Activated naive CD8-positive, alpha-beta T cell treated with anti-CD3 and anti-CD28 coated beads for 36 hours (primary cell): ENCODE data around the gene DMAC2. TPM values are rescaled to one million over a fixed set of nuclear protein-coding genes. Genes with fewer than 3 reads are reported as not detected.
"Not testable (repeated sequence)": the region's sequence is repeated elsewhere in the genome, so short reads cannot be mapped to it uniquely, and the experiment has no call there.

Experiments
- DNase-seq: peaks from one replicate; pipeline ENCODE4 v3.0.0; 2021
- H3K27ac Mint-ChIP-seq: one replicate; pipeline ENCODE4 v1.8.0; 2022; ENCODE audit warnings: mild to moderate bottlenecking, moderate library complexity, mixed read lengths
- H3K27me3 Mint-ChIP-seq: one replicate; pipeline ENCODE4 v1.8.0; 2022; ENCODE audit warnings: mild to moderate bottlenecking, mixed read lengths
- H3K36me3 Mint-ChIP-seq: one replicate; pipeline ENCODE4 v1.8.0; 2021; ENCODE audit warnings: mild to moderate bottlenecking, mixed read lengths
- H3K4me1 Mint-ChIP-seq: one replicate; pipeline ENCODE4 v1.8.0; 2021; ENCODE audit warnings: mixed read lengths
- H3K4me3 Mint-ChIP-seq: one replicate; pipeline ENCODE4 v1.8.0; 2022; ENCODE audit warnings: mild to moderate bottlenecking, moderate library complexity, mixed read lengths
- H3K9me3 Mint-ChIP-seq: one replicate; pipeline ENCODE4 v1.8.0; 2022; ENCODE audit warnings: mixed read lengths
- total RNA-seq, 2 experiments: library from RNA; stranded (reverse); gene quantifications; one replicate each; pipeline ENCODE4 v1.2.3, GENCODE V29; 2021

The DMAC2 gene
- total RNA-seq, 2 experiments from 2014 or later: 54.5 to 63.0 TPM

- H3K4me1 Mint-ChIP-seq: peaks cover 6% of the 10 kb centered on the region
- H3K27ac Mint-ChIP-seq: no peak overlapping the region
- H3K27me3 Mint-ChIP-seq: peaks cover 28% of the 10 kb centered on the region
- H3K9me3 Mint-ChIP-seq: no peaks in the 10 kb centered on the region
- H3K36me3 Mint-ChIP-seq: no peaks in the 10 kb centered on the region
- no peak for DNase-seq
- no peak overlapping the region for H3K4me3 Mint-ChIP-seq
Observed at GRCh38 chr19:41449865-41450178, 10.1 kb upstream of the DMAC2 start.

DNA sequence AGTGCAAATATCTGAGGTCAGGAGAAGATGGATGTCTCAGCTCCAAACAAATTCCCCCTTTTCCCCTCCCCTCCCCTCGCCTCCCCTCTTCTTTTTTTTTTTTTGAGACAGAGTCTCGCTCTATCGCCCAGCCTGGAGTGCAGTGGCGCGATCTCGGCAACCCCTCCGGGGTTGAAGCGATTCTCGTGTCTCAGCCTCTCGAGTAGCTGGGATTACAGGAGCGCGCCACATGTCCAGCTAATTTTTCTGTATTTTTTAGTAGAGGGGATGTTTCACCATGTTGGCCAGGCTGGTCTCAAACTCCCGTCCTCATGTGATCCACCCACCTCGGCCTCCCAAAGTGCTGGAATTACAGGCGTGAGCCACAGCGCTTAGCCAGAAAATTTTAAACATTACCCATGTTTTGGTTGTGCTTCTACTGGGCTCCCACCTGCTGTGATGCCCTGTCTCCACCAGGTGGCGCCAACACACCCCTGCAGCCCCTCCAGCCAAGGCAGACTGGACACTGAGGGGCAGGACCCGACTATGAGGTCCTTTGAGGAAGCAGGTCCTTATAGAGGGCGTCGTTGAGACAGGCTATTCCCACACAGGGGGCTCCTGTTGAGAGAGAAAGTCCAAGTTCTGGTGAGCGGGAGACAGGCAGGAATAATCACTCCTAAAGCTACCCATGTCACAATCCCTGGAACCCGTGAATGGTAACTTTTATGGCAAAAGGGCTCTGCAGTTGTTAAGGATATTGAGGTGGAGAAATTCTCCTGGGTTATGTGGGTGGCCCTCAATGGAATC lies 9.6 kb upstream of the DMAC2 start:
- Mint-ChIP-seq H3K27me3 (peaks cover 28% of the 10 kb centered on the region), H3K36me3 (no peaks in the 10 kb centered on the region), H3K4me1 (peaks cover 6% of the 10 kb centered on the region), H3K27ac (peak overlapping the region; percentile 42), H3K9me3 (no peaks in the 10 kb centered on the region), H3K4me3 (peak overlapping the region; percentile 77)
- peak; percentile 73 for DNase-seq

GRCh38 chr19:41447732-41448332 lies 8.1 kb upstream of the DMAC2 start:
- Mint-ChIP-seq H3K27ac (no peak overlapping the region), H3K9me3 (no peaks in the 10 kb centered on the region), H3K27me3 (peaks cover 28% of the 10 kb centered on the region), H3K36me3 (no peaks in the 10 kb centered on the region), H3K4me3 (no peak overlapping the region), H3K4me1 (peaks cover 6% of the 10 kb centered on the region)
- DNase-seq: no peak

- Mint-ChIP-seq H3K27ac (no peak overlapping the region), H3K9me3 (no peaks in the 10 kb centered on the region), H3K27me3 (peaks cover 28% of the 10 kb centered on the region), H3K36me3 (no peaks in the 10 kb centered on the region), H3K4me1 (peaks cover 6% of the 10 kb centered on the region), H3K4me3 (no peak overlapping the region)
- no peak for DNase-seq
Observed at GRCh38 chr19:41445575-41445974, 5.9 kb upstream of the DMAC2 start.

DNA sequence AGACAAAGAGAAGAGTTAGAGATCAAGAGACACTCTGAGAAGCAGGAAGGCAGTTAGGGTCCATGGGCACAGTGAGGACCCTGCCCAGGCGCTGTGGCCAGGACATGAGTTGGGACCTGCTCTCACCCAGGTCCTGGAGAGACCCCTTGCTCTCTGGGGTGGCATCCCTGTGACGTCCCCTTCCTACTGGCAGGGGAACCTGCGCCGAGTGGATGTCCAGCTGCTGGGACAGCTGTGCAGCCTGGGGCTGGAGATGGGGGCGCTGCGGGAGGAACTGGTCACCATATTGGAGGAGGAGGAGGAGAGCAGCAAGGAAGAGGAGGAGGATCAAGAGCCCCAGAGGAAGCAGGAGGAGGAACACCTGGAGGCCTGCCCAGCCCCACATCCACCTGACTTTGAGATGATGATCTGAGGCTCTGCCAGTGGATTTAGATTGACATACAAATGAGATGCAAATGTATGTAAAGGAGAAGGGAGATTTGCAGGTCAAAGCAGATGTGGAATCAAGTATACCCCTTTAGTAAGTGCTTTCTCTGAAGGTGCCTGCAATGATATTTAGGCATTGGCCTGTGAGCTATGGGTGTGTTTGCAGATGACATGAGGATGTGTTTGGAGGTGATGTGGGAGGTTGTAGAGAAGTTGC lies 4.2 kb upstream of the DMAC2 start:
- Mint-ChIP-seq H3K36me3 (no peaks in the 10 kb centered on the region), H3K4me1 (peaks cover 5% of the 10 kb centered on the region), H3K4me3 (no peak overlapping the region), H3K27me3 (peaks cover 22% of the 10 kb centered on the region), H3K27ac (no peak overlapping the region), H3K9me3 (no peaks in the 10 kb centered on the region)
- DNase-seq: no peak

DNA sequence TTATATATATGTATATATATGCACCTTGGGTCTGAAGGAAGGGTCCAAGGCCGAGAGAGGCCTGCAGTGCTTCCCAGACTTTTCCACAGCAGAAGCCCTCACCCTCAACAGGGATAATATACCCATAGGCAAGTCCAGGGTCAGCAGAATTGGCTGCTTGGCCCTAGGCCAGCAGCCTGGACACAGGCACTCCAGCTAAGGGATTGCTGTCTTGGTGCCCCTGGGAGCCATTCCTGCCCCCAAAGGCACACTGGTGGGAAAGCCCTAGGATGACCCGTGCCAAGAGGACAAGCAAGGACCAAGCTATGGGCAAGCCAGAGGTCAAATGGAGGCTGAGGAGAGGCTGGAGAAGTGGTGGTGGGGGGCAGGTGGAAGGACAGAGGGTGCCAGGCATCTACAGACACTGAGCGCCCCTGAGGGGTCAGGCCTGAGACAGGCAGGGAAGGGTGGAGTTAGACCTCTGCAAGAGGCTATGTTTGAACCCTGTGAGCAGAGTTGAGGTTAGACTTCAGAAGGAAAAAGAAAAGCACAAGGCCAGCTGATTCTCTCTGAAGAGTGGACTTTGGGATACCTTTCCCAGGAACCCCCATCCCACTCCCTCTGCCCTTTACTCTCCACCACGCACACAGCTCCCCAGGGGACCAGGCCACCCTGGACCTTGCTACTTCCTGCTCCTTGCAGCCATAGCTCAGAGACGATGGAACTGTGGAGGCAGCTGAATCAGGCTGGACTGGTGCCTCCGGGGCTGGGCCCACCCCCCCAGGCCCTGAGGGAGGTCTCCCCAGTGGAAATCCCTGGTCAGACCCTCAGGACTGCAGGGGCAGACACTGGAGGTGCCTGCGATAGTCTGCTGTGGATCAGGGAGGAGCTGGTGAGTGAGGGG lies 3.0 kb upstream of the DMAC2 start, which contains the start of gene ERICH4:
Gene ERICH4 (plus strand): TSS at position 684 of the 883 bp plus-strand sequence. CDS start 14 bp downstream, at position 698.
- Mint-ChIP-seq H3K27ac (no peak within 1 kb of the TSS), H3K9me3 (no peaks in the 10 kb centered on the region), H3K36me3 (peaks cover 4% of the 10 kb centered on the region), H3K4me3 (no peak within 1 kb of the TSS), H3K27me3 (peaks cover 13% of the 10 kb centered on the region), H3K4me1 (peaks cover 10% of the 10 kb centered on the region)
- no peak for DNase-seq

DNA sequence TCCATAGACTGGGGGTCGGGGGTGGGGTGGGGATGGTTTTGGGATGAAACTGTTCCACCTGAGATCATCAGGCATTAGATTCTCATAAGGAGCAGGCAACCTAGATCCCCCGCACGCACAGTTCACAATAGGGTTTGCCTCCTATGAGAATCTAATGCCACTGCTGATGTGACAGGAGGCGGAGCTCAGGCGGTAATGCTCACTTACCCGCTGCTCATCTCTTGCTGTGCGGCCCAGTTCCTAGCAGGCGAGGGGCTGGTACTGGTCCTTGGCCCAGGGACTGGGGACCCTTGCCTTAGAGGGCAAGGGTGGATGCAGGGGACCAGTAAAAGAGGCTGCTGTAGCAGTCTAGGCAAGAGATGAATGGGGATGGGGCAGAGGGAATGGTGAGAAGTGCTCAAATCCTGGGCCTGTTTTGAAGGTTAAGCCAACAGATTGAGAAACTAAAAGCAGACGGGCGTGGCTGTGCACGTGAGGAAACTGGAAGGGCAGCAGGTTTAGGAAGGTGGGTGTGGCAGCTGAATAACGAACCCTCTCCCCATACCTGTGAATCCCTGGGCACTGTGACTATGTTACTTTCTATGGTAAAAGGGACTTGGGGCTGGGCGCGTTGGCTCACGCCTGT lies 1.7 kb upstream of the DMAC2 start:
- Mint-ChIP-seq H3K4me3 (no peak overlapping the region), H3K4me1 (peaks cover 8% of the 10 kb centered on the region), H3K27me3 (peaks cover 3% of the 10 kb centered on the region), H3K27ac (no peak overlapping the region), H3K36me3 (peaks cover 7% of the 10 kb centered on the region), H3K9me3 (no peaks in the 10 kb centered on the region)
- DNase-seq: no peak

DNA sequence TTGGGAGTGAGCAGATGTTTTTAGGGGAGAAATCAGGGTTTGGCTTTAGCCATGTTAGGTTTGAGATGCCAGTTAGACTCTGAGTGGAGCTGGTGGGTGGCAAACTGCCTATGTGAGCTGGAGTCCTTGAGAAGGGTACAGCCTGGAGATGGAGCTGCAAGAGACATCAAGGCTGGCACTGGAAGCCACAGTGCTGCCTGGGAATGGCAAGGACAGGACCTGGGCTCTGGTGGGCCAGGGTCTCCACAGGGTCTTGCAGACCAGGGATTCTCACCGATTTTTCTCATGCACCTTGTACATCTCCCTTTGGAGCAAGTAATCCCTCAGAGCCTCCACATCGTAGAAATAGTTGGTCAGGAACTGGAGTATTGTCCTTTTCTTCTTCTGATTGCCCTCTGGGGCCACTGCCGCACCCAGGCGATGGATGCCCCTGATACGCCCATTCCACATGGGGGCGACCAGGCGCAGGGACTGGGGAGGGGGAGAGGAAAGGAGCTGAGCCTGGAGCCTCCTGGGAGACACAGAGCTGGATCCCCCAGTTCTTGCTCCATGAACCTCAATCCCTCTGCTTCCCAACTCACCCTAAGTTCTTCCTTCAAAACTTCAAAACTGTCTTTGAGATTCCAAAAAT lies 1.7 kb downstream of the DMAC2 start:
- H3K4me3 Mint-ChIP-seq: peak overlapping the region; percentile 13
- peaks cover 7% of the 10 kb centered on the region for H3K36me3 Mint-ChIP-seq
- no peaks in the 10 kb centered on the region for H3K27me3 Mint-ChIP-seq
- H3K27ac Mint-ChIP-seq: peak overlapping the region; percentile 8
- no peak for DNase-seq
- no peaks in the 10 kb centered on the region for H3K9me3 Mint-ChIP-seq
- peaks cover 8% of the 10 kb centered on the region for H3K4me1 Mint-ChIP-seq

DNA sequence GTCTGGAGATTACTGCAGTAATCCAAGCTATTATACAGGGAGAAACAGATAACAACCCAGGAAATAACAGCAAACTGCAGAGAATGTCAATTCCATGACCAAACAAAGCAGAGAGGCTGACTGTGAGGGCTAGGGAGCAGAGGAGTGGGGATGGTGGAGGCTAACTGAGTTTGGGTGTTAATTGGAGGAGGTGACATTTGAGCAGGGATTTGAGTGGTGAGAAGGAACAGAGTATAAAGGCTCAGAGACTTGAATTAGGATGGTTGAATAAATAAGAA lies 3.1 kb downstream of the DMAC2 start:
- Mint-ChIP-seq H3K36me3 (peaks cover 13% of the 10 kb centered on the region), H3K4me3 (no peak overlapping the region), H3K27ac (no peak overlapping the region), H3K27me3 (no peaks in the 10 kb centered on the region), H3K4me1 (peaks cover 8% of the 10 kb centered on the region), H3K9me3 (no peaks in the 10 kb centered on the region)
- no peak for DNase-seq

DNA sequence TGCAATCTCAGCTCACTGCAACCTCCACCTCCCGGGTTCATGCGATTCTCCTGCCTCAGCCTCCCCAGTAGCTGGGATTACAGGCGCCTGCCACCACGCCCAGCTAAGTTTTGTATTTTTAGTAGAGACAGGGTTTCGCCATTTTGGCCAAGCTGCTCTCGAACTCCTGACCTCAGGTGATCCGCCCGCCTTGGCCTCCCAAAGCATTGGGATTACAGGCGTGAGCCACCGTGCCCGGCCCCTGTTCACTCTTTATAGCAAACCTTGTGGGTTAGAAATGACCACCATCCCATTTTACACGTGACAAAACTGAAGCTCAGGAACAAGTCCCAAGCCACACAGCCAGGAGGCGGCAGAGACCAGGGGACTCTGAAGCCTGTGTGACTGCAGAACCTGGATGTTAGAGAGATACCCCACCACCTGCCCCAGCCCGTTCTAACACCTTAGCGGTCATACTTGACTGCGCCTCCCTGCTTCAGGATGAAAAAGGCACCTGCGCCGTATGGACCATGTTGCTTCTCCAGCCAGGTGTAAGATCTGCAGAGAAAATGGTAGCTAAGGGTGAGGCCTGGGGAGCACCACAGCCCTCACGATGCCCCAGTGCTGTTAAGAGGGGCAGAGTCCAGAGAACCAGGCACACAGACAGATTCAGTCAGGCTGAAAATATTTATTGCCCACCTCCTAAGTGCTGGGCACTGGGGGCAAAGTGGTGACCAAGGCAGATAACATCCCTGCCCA lies 3.6 kb downstream of the DMAC2 start:
- DNase-seq: no peak
- Mint-ChIP-seq H3K4me3 (no peak overlapping the region), H3K27me3 (no peaks in the 10 kb centered on the region), H3K27ac (no peak overlapping the region), H3K36me3 (peaks cover 13% of the 10 kb centered on the region), H3K4me1 (peaks cover 8% of the 10 kb centered on the region), H3K9me3 (no peaks in the 10 kb centered on the region)

- not testable (repeated sequence) for H3K4me1 Mint-ChIP-seq, H3K9me3 Mint-ChIP-seq, H3K27me3 Mint-ChIP-seq, H3K4me3 Mint-ChIP-seq, H3K27ac Mint-ChIP-seq, DNase-seq
- peaks cover 13% of the 10 kb centered on the region for H3K36me3 Mint-ChIP-seq
Observed at GRCh38 chr19:41435376-41435775, 4.3 kb downstream of the DMAC2 start.

- Mint-ChIP-seq H3K27ac (no peak overlapping the region), H3K36me3 (peaks cover 17% of the 10 kb centered on the region), H3K4me3 (no peak overlapping the region), H3K4me1 (peaks cover 5% of the 10 kb centered on the region), H3K9me3 (no peaks in the 10 kb centered on the region), H3K27me3 (no peaks in the 10 kb centered on the region)
- no peak for DNase-seq
Observed at GRCh38 chr19:41434450-41434849, 5.3 kb downstream of the DMAC2 start.

- Mint-ChIP-seq H3K27me3 (no peaks in the 10 kb centered on the region), H3K9me3 (no peaks in the 10 kb centered on the region), H3K27ac (no peak overlapping the region), H3K4me1 (peaks cover 4% of the 10 kb centered on the region), H3K36me3 (peaks cover 14% of the 10 kb centered on the region), H3K4me3 (no peak overlapping the region)
- DNase-seq: no peak
Observed at GRCh38 chr19:41433171-41433570, 6.5 kb downstream of the DMAC2 start.
